ENCODE results near the gene WNT3.
"Not testable (repeated sequence)": the region's sequence is repeated elsewhere in the genome, so short reads cannot be mapped to it uniquely, and the experiment has no call there.

The WNT3 gene

GRCh38 chr17:46780003-46780373 lies 38.5 kb downstream of the WNT3 start:
- DNase-seq = no peak

- DNase-seq = no peak
Observed at GRCh38 chr17:46777943-46778915, 40.3 kb downstream of the WNT3 start.

- no peak for DNase-seq
Observed at GRCh38 chr17:46776298-46777005, 42.0 kb downstream of the WNT3 start.

- DNase-seq = no peak
Observed at GRCh38 chr17:46774108-46774737, 44.3 kb downstream of the WNT3 start.

GRCh38 chr17:46773676-46774075 lies 44.8 kb downstream of the WNT3 start:
- DNase-seq = no peak

GRCh38 chr17:46773221-46773605 lies 45.3 kb downstream of the WNT3 start:
- no peak for DNase-seq

- peak; percentile 61 for DNase-seq
Observed at GRCh38 chr17:46772475-46773220, 45.8 kb downstream of the WNT3 start.

- no peak for DNase-seq
Observed at GRCh38 chr17:46771561-46772474, 46.7 kb downstream of the WNT3 start.

- no peak for DNase-seq
Observed at GRCh38 chr17:46770818-46771560, 47.5 kb downstream of the WNT3 start.

- no peak for DNase-seq
Observed at GRCh38 chr17:46770439-46770817, 48.1 kb downstream of the WNT3 start.

- no peak for DNase-seq
Observed at GRCh38 chr17:46769531-46770438, 48.7 kb downstream of the WNT3 start.

- not testable (repeated sequence) for DNase-seq
Observed at GRCh38 chr17:46768896-46769295, 49.6 kb downstream of the WNT3 start.

GRCh38 chr17:46768540-46768870 lies 50.0 kb downstream of the WNT3 start:
- no peak for DNase-seq

GRCh38 chr17:46766493-46767491 lies 51.7 kb downstream of the WNT3 start:
- no peak for DNase-seq

- no peak for DNase-seq
Observed at GRCh38 chr17:46765453-46765852, 53.0 kb downstream of the WNT3 start.

- DNase-seq = peak; percentile 14
Observed at GRCh38 chr17:46764709-46765401, 53.6 kb downstream of the WNT3 start.

GRCh38 chr17:46764000-46764708 lies 54.3 kb downstream of the WNT3 start:
- no peak for DNase-seq
